Activated gamma-delta T cell treated with anti-CD3 and anti-CD28 coated beads, Interleukin-2, amount 50 U/mL, for 16 hours (primary cell): Measurements from ENCODE around the gene PPFIBP1.
"Not testable (repeated sequence)": the region's sequence is repeated elsewhere in the genome, so short reads cannot be mapped to it uniquely, and the experiment has no call there.

Experiments used
- DNase-seq: peaks from one replicate; pipeline ENCODE4 v3.0.0-alpha.2; 2020; ENCODE audit warnings: low read depth

The PPFIBP1 gene

GRCh38 chr12:27592548-27592947 is 68.5 kb downstream of the PPFIBP1 start:
- DNase-seq = no peak

GRCh38 chr12:27593266-27593665 is 69.3 kb downstream of the PPFIBP1 start:
- DNase-seq = no peak

GRCh38 chr12:27595231-27595642 is 71.2 kb downstream of the PPFIBP1 start:
- DNase-seq = no peak

GRCh38 chr12:27598866-27599265 is 74.9 kb downstream of the PPFIBP1 start:
- not testable (repeated sequence) for DNase-seq

GRCh38 chr12:27601056-27601828 is 77.2 kb downstream of the PPFIBP1 start:
- not testable (repeated sequence) for DNase-seq

GRCh38 chr12:27602516-27602915 is 78.5 kb downstream of the PPFIBP1 start:
- DNase-seq = no peak

- DNase-seq = no peak
These were observed 80.4 kb downstream of the PPFIBP1 start for GRCh38 chr12:27604431-27604830.

- no peak for DNase-seq
These were observed 83.0 kb downstream of the PPFIBP1 start for GRCh38 chr12:27606986-27607385.

GRCh38 chr12:27607591-27607990 is 83.6 kb downstream of the PPFIBP1 start:
- no peak for DNase-seq

- DNase-seq = no peak
These were observed 84.9 kb downstream of the PPFIBP1 start for GRCh38 chr12:27608890-27609289.

- DNase-seq = no peak
These were observed 86.4 kb downstream of the PPFIBP1 start for GRCh38 chr12:27610374-27610773.

- no peak for DNase-seq
These were observed 90.4 kb downstream of the PPFIBP1 start for GRCh38 chr12:27614386-27614785.

GRCh38 chr12:27614866-27615265 is 90.9 kb downstream of the PPFIBP1 start:
- no peak for DNase-seq

GRCh38 chr12:27615331-27615891 is 91.4 kb downstream of the PPFIBP1 start:
- DNase-seq = no peak

GRCh38 chr12:27616356-27617142 is 92.5 kb downstream of the PPFIBP1 start:
- no peak for DNase-seq

GRCh38 chr12:27618836-27619235 is 94.8 kb downstream of the PPFIBP1 start:
- no peak for DNase-seq

- no peak for DNase-seq
These were observed 95.3 kb downstream of the PPFIBP1 start for GRCh38 chr12:27619308-27619707.

- no peak for DNase-seq
These were observed 96.1 kb downstream of the PPFIBP1 start for GRCh38 chr12:27620121-27620520.

GRCh38 chr12:27622436-27623195 is 98.6 kb downstream of the PPFIBP1 start:
- DNase-seq = no peak

GRCh38 chr12:27623645-27624044 is 99.6 kb downstream of the PPFIBP1 start:
- DNase-seq = no peak

- DNase-seq = no peak
These were observed 100.6 kb downstream of the PPFIBP1 start for GRCh38 chr12:27624586-27624985.
